NT2/D1 (cell line): ENCODE measurements around the gene SVEP1.

ENCODE experiments used
- SUZ12 ChIP-seq: IDR thresholded peaks from 2 replicates; pipeline ENCODE4 v1.6.1; 2011; ENCODE audit not compliant: insufficient read length, insufficient read depth; ENCODE audit errors: extremely low read depth
- YY1 ChIP-seq: IDR thresholded peaks from 2 replicates; pipeline ENCODE4 v1.6.1; 2011; ENCODE audit not compliant: insufficient read length, insufficient read depth
- ZNF274 ChIP-seq: IDR thresholded peaks from 2 replicates; pipeline ENCODE4 v1.6.1; 2011; ENCODE audit warnings: mild to moderate bottlenecking, low read depth, low read length

GRCh38 chr9:110464321-110464720 lies 115.2 kb downstream of the SVEP1 start:
- TF ChIP-seq ZNF274 (no peak), SUZ12 (no peak), YY1 (no peak)
